SJCRH30 (cell line): ENCODE data around the gene TM2D3. TPM values are rescaled to one million over a fixed set of nuclear protein-coding genes. Genes with fewer than 3 reads are reported as not detected.
A peak's percentile ranks its signal among the peaks of the same experiment; 100 is the strongest.
"Not testable (repeated sequence)": the region's sequence is repeated elsewhere in the genome, so short reads cannot be mapped to it uniquely, and the experiment has no call there.

Experiments
- DNase-seq, 2 experiments: peaks; one replicate each; pipeline ENCODE4 v3.0.0-alpha.2; 2015 to 2020
- H3K27ac ChIP-seq: fragments of 250-450 bp; sonication (Bioruptor Pico); 2 replicates; pipeline ENCODE4 v1.5.1; 2020; ENCODE audit warnings: mild to moderate bottlenecking, moderate library complexity
- H3K27me3 ChIP-seq: fragments of 250-450 bp; sonication (Bioruptor Pico); 2 replicates; pipeline ENCODE4 v1.5.1; 2020; ENCODE audit warnings: mild to moderate bottlenecking, moderate library complexity
- H3K36me3 ChIP-seq: fragments of 250-450 bp; sonication (Bioruptor Pico); 2 replicates; pipeline ENCODE4 v1.5.1; 2020; ENCODE audit warnings: mild to moderate bottlenecking, moderate library complexity
- H3K4me1 ChIP-seq: fragments of 250-450 bp; sonication (Bioruptor Pico); 2 replicates; pipeline ENCODE4 v1.5.1; 2020; ENCODE audit warnings: mild to moderate bottlenecking, moderate library complexity
- H3K4me3 ChIP-seq: fragments of 250-450 bp; sonication (Bioruptor Pico); 2 replicates; pipeline ENCODE4 v1.5.1; 2020; ENCODE audit warnings: mild to moderate bottlenecking, moderate library complexity
- H3K9me3 ChIP-seq: fragments of 250-450 bp; sonication (Bioruptor Pico); replicated peaks from 2 replicates; pipeline ENCODE4 v1.5.1; 2020; ENCODE audit warnings: mild to moderate bottlenecking, moderate library complexity
- total RNA-seq: library from RNA; depleted of rRNA; stranded (reverse); fragments of >200 nt; shearing (Covaris generic); gene quantifications from 2 replicates; pipeline ENCODE4 v1.2.3, GENCODE V29; 2014

Gene TM2D3
- total RNA-seq, 1 experiment from 2014 or later, result 57.0 TPM

GRCh38 chr15:101669744-101670143 is 17.6 kb upstream of the TM2D3 start:
- H3K4me3 ChIP-seq, result no peak overlapping the region
- no peak overlapping the region for H3K27ac ChIP-seq
- peaks cover 23% of the 10 kb centered on the region for H3K36me3 ChIP-seq
- H3K9me3 ChIP-seq, result no peaks in the 10 kb centered on the region
- DNase-seq, result no peak
- H3K27me3 ChIP-seq, result no peaks in the 10 kb centered on the region
- no peaks in the 10 kb centered on the region for H3K4me1 ChIP-seq

DNA sequence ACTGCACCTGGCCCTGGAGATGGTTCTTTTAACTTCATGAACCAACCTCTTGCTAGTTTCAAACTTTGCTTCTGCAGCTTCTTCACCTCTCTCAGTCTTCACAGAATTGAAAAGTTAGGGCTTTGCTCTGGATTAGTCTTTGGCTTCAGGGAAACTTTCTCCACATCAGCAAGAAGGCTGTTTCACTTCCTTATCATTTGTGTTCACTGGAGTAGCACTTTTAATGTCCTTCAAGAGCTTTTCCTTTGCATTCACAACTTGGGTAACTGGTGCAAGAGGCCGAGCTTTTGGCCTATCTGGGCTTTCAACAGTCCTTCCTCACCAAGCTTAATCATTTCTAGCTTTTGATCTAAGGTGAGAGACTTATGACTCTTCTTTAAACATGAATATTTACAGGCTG is 15.7 kb upstream of the TM2D3 start:
- Histone ChIP-seq H3K27me3 (no peaks in the 10 kb centered on the region), H3K9me3 (no peaks in the 10 kb centered on the region), H3K4me3 (no peak overlapping the region), H3K27ac (no peak overlapping the region), H3K36me3 (peaks cover 11% of the 10 kb centered on the region), H3K4me1 (no peaks in the 10 kb centered on the region)
- DNase-seq, result no peak

DNA sequence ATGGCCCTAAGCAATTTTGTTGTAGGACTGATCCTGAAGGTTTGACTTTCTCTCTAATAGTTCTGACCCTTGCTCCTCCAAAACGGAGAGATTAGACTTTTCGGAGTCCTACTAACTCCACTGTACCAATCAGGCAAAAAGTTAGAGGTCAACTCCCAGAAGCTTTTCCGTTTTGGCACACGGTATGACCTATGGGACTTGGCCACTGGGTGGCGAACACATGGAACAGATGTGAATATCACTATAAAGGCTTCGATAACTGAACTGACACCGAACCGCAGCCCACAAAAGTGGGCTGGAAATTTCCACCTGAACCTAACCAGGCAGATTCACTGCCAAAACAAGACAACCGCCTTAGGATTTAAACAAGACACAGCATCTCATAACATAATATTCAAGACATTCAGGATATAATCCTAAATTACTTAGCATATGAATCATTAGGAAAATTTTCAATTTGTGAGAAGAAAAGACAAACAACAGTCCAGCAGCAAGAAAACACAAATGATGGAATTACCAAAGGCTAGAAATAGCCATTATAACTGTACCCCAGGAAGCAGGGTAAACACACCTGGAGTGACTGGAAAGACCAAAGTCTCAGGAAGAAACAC is 12.2 kb upstream of the TM2D3 start:
- Histone ChIP-seq H3K4me3 (no peak overlapping the region), H3K27ac (no peak overlapping the region), H3K9me3 (no peaks in the 10 kb centered on the region), H3K4me1 (no peaks in the 10 kb centered on the region), H3K27me3 (no peaks in the 10 kb centered on the region), H3K36me3 (0 out of 2 replicates have a peak, but pooled peaks cover 5% of the 10 kb centered on the region)
- DNase-seq, result peak in 1 of 2 experiments; percentile 11

- Histone ChIP-seq H3K36me3 (peaks cover 5% of the 10 kb centered on the region; the same call in 1 of the 2 replicates), H3K9me3 (no peaks in the 10 kb centered on the region), H3K27ac (no peak overlapping the region), H3K4me3 (no peak overlapping the region), H3K4me1 (no peaks in the 10 kb centered on the region), H3K27me3 (no peaks in the 10 kb centered on the region)
- no peak for DNase-seq
Observed at GRCh38 chr15:101662203-101662602, 10.0 kb upstream of the TM2D3 start.

DNA sequence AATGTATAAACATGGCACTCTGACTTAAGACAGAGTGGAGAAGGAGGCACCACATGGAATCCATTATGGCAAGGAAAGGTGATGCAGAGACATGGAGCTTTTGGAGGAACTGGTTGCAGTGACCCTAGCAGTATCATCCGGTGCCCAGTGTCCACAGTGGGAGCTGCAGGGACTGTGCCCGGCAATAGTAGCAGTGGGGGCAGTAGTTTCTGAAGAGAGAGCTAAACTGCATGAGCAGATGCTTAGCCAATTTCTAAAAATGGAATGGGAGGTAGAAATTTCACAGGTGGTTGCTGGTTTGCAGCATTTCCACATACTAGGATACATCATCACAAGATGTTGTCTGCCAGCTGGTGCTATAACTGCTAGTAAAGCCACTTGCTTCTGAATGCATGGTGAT is 7.8 kb upstream of the TM2D3 start:
- no peaks in the 10 kb centered on the region for H3K9me3 ChIP-seq
- no peaks in the 10 kb centered on the region for H3K27me3 ChIP-seq
- DNase-seq, result no peak
- H3K36me3 ChIP-seq, result peaks cover 5% of the 10 kb centered on the region; the same call in 1 of the 2 replicates
- H3K4me3 ChIP-seq, result no peak overlapping the region
- H3K4me1 ChIP-seq, result no peaks in the 10 kb centered on the region
- no peak overlapping the region for H3K27ac ChIP-seq

GRCh38 chr15:101657968-101658784 is 6.0 kb upstream of the TM2D3 start:
- Histone ChIP-seq H3K9me3 (no peaks in the 10 kb centered on the region), H3K36me3 (peaks cover 2% of the 10 kb centered on the region; the same call in 1 of the 2 replicates), H3K4me1 (no peaks in the 10 kb centered on the region), H3K27me3 (no peaks in the 10 kb centered on the region), H3K4me3 (no peak overlapping the region), H3K27ac (no peak overlapping the region)
- no peak for DNase-seq

- H3K27ac ChIP-seq, result no peak overlapping the region
- H3K36me3 ChIP-seq, result peaks cover 2% of the 10 kb centered on the region; the same call in 1 of the 2 replicates
- no peaks in the 10 kb centered on the region for H3K27me3 ChIP-seq
- H3K9me3 ChIP-seq, result no peaks in the 10 kb centered on the region
- H3K4me1 ChIP-seq, result no peaks in the 10 kb centered on the region
- no peak overlapping the region for H3K4me3 ChIP-seq
- no peak for DNase-seq
Observed at GRCh38 chr15:101657171-101657570, 5.0 kb upstream of the TM2D3 start.

DNA sequence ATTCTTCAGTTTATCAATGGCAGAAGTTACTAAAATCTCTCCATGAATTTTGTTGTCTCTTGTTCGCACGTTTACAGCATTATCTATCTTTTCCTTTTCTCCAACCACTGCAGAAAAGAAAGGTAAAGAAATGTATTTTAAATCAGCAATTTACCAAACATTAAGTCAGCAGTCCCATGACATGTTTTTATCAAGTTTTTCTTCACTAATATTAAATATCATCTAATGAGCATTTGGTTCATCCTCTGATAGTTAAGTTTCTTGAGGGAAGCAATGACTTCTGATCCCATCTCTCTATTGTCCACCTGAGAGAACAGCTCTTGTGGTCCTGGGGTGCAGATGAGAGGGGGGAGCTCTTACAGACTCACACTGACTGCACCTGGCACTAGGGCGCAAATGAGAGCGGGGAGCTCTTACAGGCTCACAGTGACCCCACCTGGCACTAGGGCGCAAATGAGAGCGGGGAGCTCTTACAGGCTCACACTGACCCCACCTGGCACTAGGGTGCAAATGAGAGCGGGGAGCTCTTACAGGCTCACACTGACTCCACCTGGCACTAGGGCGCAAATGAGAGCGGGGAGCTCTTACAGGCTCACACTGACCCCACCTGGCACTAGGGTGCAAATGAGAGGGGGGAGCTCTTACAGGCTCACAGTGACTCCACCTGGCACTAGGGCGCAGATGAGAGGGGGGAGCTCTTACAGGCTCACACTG is 2.6 kb upstream of the TM2D3 start:
- H3K4me3 ChIP-seq, H3K36me3 ChIP-seq, H3K9me3 ChIP-seq, H3K27ac ChIP-seq, H3K4me1 ChIP-seq, H3K27me3 ChIP-seq: not testable (repeated sequence)
- DNase-seq, result peak; percentile 18 to 20

- H3K9me3 ChIP-seq, result no peaks in the 10 kb centered on the region
- H3K4me1 ChIP-seq, result peaks cover 6% of the 10 kb centered on the region
- peak overlapping the region; percentile 1; the same call in 1 of the 2 replicates for H3K27ac ChIP-seq
- no peak for DNase-seq
- H3K27me3 ChIP-seq, result no peaks in the 10 kb centered on the region
- peaks cover 7% of the 10 kb centered on the region for H3K36me3 ChIP-seq
- no peak overlapping the region for H3K4me3 ChIP-seq
Observed at GRCh38 chr15:101654171-101654570, 2.0 kb upstream of the TM2D3 start.

DNA sequence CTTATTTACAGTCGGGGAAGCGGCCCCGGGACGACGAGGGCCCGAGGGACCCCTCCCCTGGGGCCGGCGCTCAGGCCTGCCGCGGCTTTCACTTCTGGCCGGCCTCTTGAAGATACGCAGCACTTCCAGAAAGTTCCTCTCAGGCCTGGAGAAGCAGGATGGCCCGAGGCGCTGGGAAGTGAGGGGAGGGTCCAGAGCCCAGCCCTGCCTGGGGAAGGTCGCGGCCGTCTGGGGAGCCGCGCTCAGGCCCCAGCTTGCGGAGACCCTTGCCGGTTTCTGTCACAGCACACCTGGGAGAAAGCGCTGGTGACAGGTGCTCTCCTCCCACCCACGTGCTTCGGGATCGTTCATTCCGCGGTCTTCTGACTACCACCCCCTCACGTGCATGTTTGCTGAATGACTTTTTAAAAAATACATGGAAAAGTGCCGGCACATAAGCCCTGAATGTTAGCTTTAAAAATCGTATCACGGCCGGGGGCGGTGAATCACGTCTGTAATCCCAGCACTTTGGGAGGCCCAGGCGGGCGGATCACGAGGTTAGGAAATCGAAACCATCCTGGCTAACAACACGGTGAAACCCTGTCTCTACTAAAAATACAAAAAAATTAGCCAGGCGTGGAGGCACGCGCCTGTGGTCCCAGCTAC is 727 bp upstream of the TM2D3 start:
- Histone ChIP-seq H3K27ac (peak overlapping the region; percentile 84), H3K27me3 (no peaks in the 10 kb centered on the region), H3K4me3 (peak overlapping the region; percentile 94), H3K4me1 (peaks cover 6% of the 10 kb centered on the region), H3K9me3 (no peaks in the 10 kb centered on the region), H3K36me3 (peaks cover 15% of the 10 kb centered on the region)
- DNase-seq, result no peak

DNA sequence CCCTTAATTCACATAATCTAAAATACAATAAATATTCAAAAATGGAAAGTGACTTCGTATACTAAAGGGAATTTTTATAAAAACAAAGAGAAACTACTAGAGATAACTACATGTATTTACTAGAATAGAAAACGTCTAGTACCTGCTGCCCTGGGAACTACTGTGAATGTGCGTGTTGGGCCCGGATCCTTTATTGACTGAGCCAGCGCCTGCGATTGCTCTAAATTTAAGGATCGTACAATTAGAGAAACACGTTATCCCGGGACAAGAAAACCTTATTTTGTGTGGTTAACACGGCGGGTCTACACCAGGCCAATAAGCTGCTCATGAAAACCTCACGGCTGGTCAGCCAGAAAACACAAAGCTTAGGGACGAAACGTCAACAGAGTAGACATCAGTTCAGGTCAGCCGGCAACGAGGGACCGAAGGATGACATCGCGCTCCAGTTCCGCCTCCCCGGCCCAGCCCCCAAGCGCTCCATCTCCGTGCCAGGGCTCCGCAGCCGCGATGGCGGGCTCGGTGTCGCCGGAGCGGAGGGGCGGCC is 555 bp downstream of the TM2D3 start:
- H3K9me3 ChIP-seq, result no peaks in the 10 kb centered on the region
- H3K4me1 ChIP-seq, result peaks cover 6% of the 10 kb centered on the region
- DNase-seq, result no peak
- no peaks in the 10 kb centered on the region for H3K27me3 ChIP-seq
- H3K27ac ChIP-seq, result peak overlapping the region; percentile 84
- H3K4me3 ChIP-seq, result peak overlapping the region; percentile 94
- H3K36me3 ChIP-seq, result peaks cover 16% of the 10 kb centered on the region

DNA sequence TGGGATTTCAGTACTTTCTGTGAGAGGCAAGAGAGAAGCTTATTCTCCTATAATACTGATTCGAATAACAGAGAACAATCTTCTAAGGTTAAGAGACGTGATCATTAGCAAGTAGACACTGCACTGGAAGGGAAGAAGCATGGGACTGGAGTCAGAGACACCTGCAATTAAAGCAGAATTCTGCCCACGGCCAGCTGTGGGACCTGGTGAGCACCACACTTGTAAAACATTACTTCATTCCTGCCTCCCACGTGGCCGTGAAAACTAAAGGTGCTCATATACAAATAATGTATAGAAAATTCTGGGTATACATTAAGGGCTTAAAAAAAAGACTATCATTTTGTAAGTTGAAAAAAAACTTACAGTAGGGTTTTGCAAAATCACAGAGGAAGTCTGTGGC is 2.0 kb downstream of the TM2D3 start:
- H3K9me3 ChIP-seq, result no peaks in the 10 kb centered on the region
- peaks cover 25% of the 10 kb centered on the region for H3K36me3 ChIP-seq
- H3K4me3 ChIP-seq, result no peak overlapping the region
- no peaks in the 10 kb centered on the region for H3K27me3 ChIP-seq
- H3K27ac ChIP-seq, result no peak overlapping the region
- H3K4me1 ChIP-seq, result peaks cover 6% of the 10 kb centered on the region
- no peak for DNase-seq

DNA sequence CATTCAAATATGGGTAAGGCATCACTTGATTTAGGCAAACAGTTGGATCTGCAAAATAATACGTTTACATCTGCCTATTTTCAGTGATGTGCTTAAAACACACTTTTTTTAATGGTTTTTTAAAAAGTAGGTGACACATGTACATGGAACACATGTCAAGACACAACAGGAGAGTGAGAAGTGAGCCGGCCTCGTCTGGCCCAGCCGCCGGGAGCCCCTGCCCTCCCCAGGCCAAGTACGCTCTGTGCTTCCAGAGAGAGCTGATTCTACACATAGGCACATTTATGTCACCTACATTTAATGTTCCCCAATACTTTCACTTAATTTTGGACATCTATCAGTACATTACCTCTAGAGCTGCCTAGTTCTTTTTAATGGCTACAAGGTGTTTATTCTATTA is 3.8 kb downstream of the TM2D3 start:
- H3K4me3 ChIP-seq, result no peak overlapping the region
- no peaks in the 10 kb centered on the region for H3K9me3 ChIP-seq
- peaks cover 6% of the 10 kb centered on the region for H3K4me1 ChIP-seq
- no peak overlapping the region for H3K27ac ChIP-seq
- peaks cover 33% of the 10 kb centered on the region for H3K36me3 ChIP-seq
- no peak for DNase-seq
- H3K27me3 ChIP-seq, result no peaks in the 10 kb centered on the region

- Histone ChIP-seq H3K4me1 (peaks cover 6% of the 10 kb centered on the region), H3K27ac (no peak overlapping the region), H3K27me3 (no peaks in the 10 kb centered on the region), H3K9me3 (no peaks in the 10 kb centered on the region), H3K4me3 (no peak overlapping the region), H3K36me3 (peaks cover 37% of the 10 kb centered on the region)
- no peak for DNase-seq
Observed at GRCh38 chr15:101647251-101647650, 4.9 kb downstream of the TM2D3 start.
